Measurements from ENCODE around the gene SLC27A2.

DNA sequence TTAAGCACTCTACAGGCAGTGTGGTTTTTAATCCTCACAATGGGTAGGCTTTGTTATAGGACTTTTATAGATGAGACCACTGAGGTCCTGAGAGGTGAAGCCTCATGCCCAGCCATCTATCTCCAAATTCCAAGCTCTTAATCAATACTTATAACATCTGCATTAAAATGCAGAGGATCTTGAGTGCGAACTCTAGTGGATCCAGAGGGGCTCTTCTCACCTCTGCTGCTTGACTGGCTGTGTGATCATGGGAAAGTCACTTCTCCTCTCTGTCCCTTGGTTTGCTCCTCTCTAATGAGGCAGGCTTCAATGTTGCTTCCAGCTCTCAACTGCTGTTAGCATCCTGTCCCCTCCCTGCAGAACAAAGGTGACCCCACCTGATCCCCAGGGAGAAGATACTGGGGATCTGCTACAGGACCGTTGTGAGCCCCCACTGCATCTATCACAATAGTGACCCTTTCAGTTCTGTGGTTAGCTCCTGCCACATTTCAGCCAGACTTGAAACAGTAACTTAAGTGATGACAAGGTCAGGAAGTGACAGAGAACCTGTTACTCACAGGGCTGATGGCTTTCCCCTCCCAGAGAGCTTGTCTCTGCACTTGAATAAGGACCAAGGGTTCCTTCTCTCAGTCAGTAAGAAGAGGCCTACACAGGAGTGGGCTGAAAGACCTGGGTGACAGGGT lies 1.3 kb downstream of the SLC27A2 start:
- no peak for TF ChIP-seq POLR2A (IDR thresholded peaks at IDR 0.05)
- TF ChIP-seq, protein P1, sequence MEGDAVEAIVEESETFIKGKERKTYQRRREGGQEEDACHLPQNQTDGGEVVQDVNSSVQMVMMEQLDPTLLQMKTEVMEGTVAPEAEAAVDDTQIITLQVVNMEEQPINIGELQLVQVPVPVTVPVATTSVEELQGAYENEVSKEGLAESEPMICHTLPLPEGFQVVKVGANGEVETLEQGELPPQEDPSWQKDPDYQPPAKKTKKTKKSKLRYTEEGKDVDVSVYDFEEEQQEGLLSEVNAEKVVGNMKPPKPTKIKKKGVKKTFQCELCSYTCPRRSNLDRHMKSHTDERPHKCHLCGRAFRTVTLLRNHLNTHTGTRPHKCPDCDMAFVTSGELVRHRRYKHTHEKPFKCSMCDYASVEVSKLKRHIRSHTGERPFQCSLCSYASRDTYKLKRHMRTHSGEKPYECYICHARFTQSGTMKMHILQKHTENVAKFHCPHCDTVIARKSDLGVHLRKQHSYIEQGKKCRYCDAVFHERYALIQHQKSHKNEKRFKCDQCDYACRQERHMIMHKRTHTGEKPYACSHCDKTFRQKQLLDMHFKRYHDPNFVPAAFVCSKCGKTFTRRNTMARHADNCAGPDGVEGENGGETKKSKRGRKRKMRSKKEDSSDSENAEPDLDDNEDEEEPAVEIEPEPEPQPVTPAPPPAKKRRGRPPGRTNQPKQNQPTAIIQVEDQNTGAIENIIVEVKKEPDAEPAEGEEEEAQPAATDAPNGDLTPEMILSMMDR (IDR thresholded peaks at IDR 0.05), result no peak
